ENCODE measurements around the gene LPO.
A peak's percentile ranks its signal among the peaks of the same experiment; 100 is the strongest.

The LPO gene

DNA sequence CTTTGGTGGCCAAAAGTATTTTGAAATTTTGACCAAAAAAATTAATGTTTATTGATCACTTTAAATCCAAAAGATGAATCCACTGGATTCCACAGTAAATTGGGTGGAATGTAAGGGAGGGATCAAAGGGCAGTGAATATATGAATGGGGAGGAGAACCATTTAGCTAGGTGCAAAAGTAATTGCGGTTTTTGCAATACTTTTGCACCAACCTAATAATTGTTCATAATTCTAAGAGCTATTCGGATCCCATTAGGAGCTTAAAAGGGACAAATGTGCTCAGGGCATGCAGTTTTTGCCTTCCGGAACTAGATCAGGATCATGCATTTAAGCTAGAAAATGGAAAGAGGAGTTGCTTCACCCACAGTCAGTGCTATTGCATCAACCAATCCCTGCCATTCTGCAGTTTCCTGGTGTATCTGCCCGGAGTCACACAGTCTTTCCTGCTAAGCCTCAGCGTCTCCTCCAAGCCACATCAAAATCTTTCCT lies at the start of gene LPO:
LPO (plus strand) TSS at position 438 of the 488 bp plus-strand sequence. CDS start 4,396 bp downstream, outside the sequence.
- CTCF ChIA-PET, result interaction anchor here (1.0 to 6.2 kb wide), 3 partner anchors 10 to 12 kb away, joined by 3 to 72 read pairs (median 7); no protein-coding TSS in a partner anchor

DNA sequence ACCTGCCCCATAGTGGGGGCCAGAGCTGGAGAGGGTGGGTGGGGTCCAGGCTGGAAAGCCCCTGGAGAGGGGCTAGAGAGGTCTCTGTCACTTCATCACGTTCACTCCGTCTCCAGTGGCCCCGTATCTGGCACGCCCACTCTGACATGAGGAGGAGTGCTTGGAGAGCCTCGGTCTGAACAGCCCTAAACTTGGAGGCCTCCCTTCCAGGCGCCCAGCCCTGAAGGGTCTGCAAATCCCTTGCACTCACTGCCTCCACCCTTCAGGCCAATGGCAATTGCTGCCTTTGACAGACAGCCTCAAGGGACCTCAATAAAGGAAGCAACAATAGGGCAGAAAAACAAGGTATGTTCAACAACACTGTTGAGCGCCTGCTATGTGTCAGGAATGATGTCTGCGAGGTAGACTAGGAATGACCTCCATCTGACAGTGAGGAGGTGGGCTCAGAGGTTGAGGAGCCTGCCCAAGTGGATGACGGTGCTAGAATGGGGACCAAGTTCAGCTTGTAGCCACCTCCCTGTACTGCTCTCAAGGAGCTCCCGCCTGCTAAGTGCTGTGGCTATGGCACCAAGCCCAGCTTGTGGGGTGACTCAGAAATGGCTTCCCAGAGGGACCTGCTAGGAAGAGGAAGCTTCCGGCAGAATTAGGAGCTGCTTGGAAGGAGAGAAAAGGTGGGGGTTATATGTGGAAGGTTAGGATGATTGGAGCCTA lies 48.8 kb upstream of the LPO start:
- CTCF ChIA-PET, result interaction anchor here (0.9 kb wide), 1 partner anchor 10 kb away, joined by 4 read pairs; no protein-coding TSS in a partner anchor
- peak; percentile 28 for DNase-seq (ENCODE audit: low read depth, low spot score)
- no peak overlapping the region for H3K4me3 ChIP-seq (ENCODE audit: low read depth, low read length)
- POLR2A ChIA-PET, result no interaction called here
- TF ChIP-seq, protein P1, sequence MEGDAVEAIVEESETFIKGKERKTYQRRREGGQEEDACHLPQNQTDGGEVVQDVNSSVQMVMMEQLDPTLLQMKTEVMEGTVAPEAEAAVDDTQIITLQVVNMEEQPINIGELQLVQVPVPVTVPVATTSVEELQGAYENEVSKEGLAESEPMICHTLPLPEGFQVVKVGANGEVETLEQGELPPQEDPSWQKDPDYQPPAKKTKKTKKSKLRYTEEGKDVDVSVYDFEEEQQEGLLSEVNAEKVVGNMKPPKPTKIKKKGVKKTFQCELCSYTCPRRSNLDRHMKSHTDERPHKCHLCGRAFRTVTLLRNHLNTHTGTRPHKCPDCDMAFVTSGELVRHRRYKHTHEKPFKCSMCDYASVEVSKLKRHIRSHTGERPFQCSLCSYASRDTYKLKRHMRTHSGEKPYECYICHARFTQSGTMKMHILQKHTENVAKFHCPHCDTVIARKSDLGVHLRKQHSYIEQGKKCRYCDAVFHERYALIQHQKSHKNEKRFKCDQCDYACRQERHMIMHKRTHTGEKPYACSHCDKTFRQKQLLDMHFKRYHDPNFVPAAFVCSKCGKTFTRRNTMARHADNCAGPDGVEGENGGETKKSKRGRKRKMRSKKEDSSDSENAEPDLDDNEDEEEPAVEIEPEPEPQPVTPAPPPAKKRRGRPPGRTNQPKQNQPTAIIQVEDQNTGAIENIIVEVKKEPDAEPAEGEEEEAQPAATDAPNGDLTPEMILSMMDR (IDR thresholded peaks at IDR 0.05; ENCODE audit: insufficient read depth, low read length, missing control alignments), result no peak

More for the DNA sequence above, at the start of gene LPO:
- POLR2A ChIA-PET, result no interaction called here
- DNase-seq (ENCODE audit: low read depth, low spot score), result no peak
- no peak within 1 kb of the TSS for H3K4me3 ChIP-seq (ENCODE audit: low read depth, low read length)
- TF ChIP-seq, protein P1 (IDR thresholded peaks at IDR 0.05; ENCODE audit: insufficient read depth, low read length, missing control alignments), result no peak

GRCh38 chr17:58191241-58191896 lies 47.0 kb upstream of the LPO start:
- DNase-seq (ENCODE audit: low read depth, low spot score), result no peak
- ChIA-PET CTCF (interaction anchor here (0.5 to 1.4 kb wide), 2 partner anchors 9 to 30 kb away, joined by 4 to 6 read pairs; no protein-coding TSS in a partner anchor), POLR2A (no interaction called here)
- H3K4me3 ChIP-seq (ENCODE audit: low read depth, low read length), result no peak overlapping the region
- TF ChIP-seq, protein P1 (IDR thresholded peaks at IDR 0.05; ENCODE audit: insufficient read depth, low read length, missing control alignments), result no peak

DNA sequence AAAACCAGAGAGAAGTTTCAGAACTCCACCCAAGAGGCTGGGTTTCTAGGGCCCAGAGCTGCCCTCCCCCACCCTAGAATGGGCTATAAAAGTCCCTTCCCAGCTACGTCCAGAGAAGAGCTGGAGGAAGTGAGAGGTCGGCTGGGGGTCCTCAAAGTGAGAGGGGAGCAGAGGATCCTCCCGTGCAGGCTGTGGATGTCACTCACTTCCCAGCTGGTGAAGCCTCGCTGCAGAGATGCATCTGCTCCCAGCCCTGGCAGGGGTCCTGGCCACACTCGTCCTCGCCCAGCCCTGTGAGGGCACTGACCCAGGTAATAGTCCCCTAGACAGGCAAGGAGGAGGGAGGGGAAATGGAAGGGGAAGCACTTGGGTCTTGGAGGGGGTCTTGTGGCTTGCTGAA lies 45.8 kb upstream of the LPO start, which contains the start of gene EPX:
EPX (plus strand) TSS at position 115 of the 400 bp plus-strand sequence; CDS start at position 236, 121 bp downstream.
- no peak within 1 kb of the TSS for H3K4me3 ChIP-seq (ENCODE audit: low read depth, low read length)
- TF ChIP-seq, protein P1 (IDR thresholded peaks at IDR 0.05; ENCODE audit: insufficient read depth, low read length, missing control alignments), result no peak
- ChIA-PET CTCF (no interaction called here), POLR2A (no interaction called here)
- no peak for DNase-seq (ENCODE audit: low read depth, low spot score)

- CTCF ChIA-PET, result no interaction called here
- no peak overlapping the region for H3K4me3 ChIP-seq (ENCODE audit: low read depth, low read length)
- DNase-seq (ENCODE audit: low read depth, low spot score), result no peak
- POLR2A ChIA-PET, result no interaction called here
- TF ChIP-seq, protein P1 (IDR thresholded peaks at IDR 0.05; ENCODE audit: insufficient read depth, low read length, missing control alignments), result no peak
These were observed 44.6 kb upstream of the LPO start for GRCh38 chr17:58193641-58194255.

Measured in AG04449 (cell line).